ENCODE results near the gene IFIT1B.
"Not testable (repeated sequence)": the region's sequence is repeated elsewhere in the genome, so short reads cannot be mapped to it uniquely, and the experiment has no call there.

The IFIT1B gene

GRCh38 chr10:89384474-89385340 lies 6.9 kb downstream of the IFIT1B start:
- peak; percentile 91 for DNase-seq

- no peak for DNase-seq
These were observed 10.9 kb downstream of the IFIT1B start for GRCh38 chr10:89388806-89389205.

GRCh38 chr10:89389254-89389653 lies 11.4 kb downstream of the IFIT1B start:
- no peak for DNase-seq

GRCh38 chr10:89390476-89391225 lies 12.8 kb downstream of the IFIT1B start:
- no peak for DNase-seq

- DNase-seq, result not testable (repeated sequence)
These were observed 13.3 kb downstream of the IFIT1B start for GRCh38 chr10:89391226-89391576.

- DNase-seq, result peak; percentile 63
These were observed 14.3 kb downstream of the IFIT1B start, which contains the start of gene IFIT1 for GRCh38 chr10:89391907-89392756. TSS of gene IFIT1 (plus strand) at chr10:89392623. CDS start at chr10:89392713, 90 bp downstream.

GRCh38 chr10:89392974-89393373 lies 15.1 kb downstream of the IFIT1B start:
- peak; percentile 90 for DNase-seq

- DNase-seq, result no peak
These were observed 16.0 kb downstream of the IFIT1B start for GRCh38 chr10:89393898-89394297.

GRCh38 chr10:89395141-89395540 lies 17.3 kb downstream of the IFIT1B start:
- no peak for DNase-seq

- DNase-seq, result no peak
These were observed 20.3 kb downstream of the IFIT1B start for GRCh38 chr10:89398003-89398749.

- peak; percentile 1 for DNase-seq
These were observed 22.1 kb downstream of the IFIT1B start for GRCh38 chr10:89399956-89400355.

- DNase-seq, result no peak
These were observed 25.2 kb downstream of the IFIT1B start for GRCh38 chr10:89403043-89403442.

GRCh38 chr10:89404104-89405047 lies 26.5 kb downstream of the IFIT1B start:
- no peak for DNase-seq

- not testable (repeated sequence) for DNase-seq
These were observed 28.3 kb downstream of the IFIT1B start for GRCh38 chr10:89406178-89406577.

- not testable (repeated sequence) for DNase-seq
These were observed 29.9 kb downstream of the IFIT1B start for GRCh38 chr10:89407792-89408191.

GRCh38 chr10:89409282-89409681 lies 31.4 kb downstream of the IFIT1B start:
- not testable (repeated sequence) for DNase-seq

- not testable (repeated sequence) for DNase-seq
These were observed 32.7 kb downstream of the IFIT1B start for GRCh38 chr10:89410551-89410950.

- DNase-seq, result not testable (repeated sequence)
These were observed 33.3 kb downstream of the IFIT1B start for GRCh38 chr10:89411135-89411534.

GRCh38 chr10:89412276-89412675 lies 34.4 kb downstream of the IFIT1B start:
- not testable (repeated sequence) for DNase-seq

GRCh38 chr10:89413398-89413912 lies 35.6 kb downstream of the IFIT1B start:
- DNase-seq, result no peak
